ENCODE data around the gene SLC9A8.

The SLC9A8 gene

GRCh38 chr20:49909499-49910339 lies 97.1 kb downstream of the SLC9A8 start:
- Mint-ChIP-seq H3K9me3 (no peaks in the 10 kb centered on the region), H3K4me3 (no peak overlapping the region), H3K36me3 (ENCODE audit: low read depth) (peaks cover 37% of the 10 kb centered on the region), H3K27me3 (no peaks in the 10 kb centered on the region), H3K27ac (no peak overlapping the region), H3K4me1 (ENCODE audit: low read depth) (peaks cover 24% of the 10 kb centered on the region)

GRCh38 chr20:49910340-49910706 lies 97.7 kb downstream of the SLC9A8 start:
- H3K9me3 Mint-ChIP-seq: no peaks in the 10 kb centered on the region
- peaks cover 31% of the 10 kb centered on the region for H3K36me3 Mint-ChIP-seq (ENCODE audit: low read depth)
- H3K27me3 Mint-ChIP-seq: no peaks in the 10 kb centered on the region
- H3K4me1 Mint-ChIP-seq (ENCODE audit: low read depth): peaks cover 24% of the 10 kb centered on the region
- H3K27ac Mint-ChIP-seq: peak overlapping the region; percentile 11
- H3K4me3 Mint-ChIP-seq: no peak overlapping the region

- Mint-ChIP-seq H3K4me1 (ENCODE audit: low read depth) (peaks cover 41% of the 10 kb centered on the region), H3K27ac (peak overlapping the region; percentile 76), H3K4me3 (peak overlapping the region; percentile 100), H3K9me3 (no peaks in the 10 kb centered on the region), H3K36me3 (ENCODE audit: low read depth) (peaks cover 9% of the 10 kb centered on the region), H3K27me3 (no peaks in the 10 kb centered on the region)
These were observed 100.9 kb downstream of the SLC9A8 start for GRCh38 chr20:49913399-49914047.

- Mint-ChIP-seq H3K27ac (peak overlapping the region; percentile 76), H3K36me3 (ENCODE audit: low read depth) (peaks cover 6% of the 10 kb centered on the region), H3K4me1 (ENCODE audit: low read depth) (peaks cover 41% of the 10 kb centered on the region), H3K27me3 (no peaks in the 10 kb centered on the region), H3K9me3 (no peaks in the 10 kb centered on the region), H3K4me3 (peak overlapping the region; percentile 100)
These were observed 101.9 kb downstream of the SLC9A8 start for GRCh38 chr20:49914310-49915117.

- H3K4me3 Mint-ChIP-seq: peak overlapping the region; percentile 100
- H3K36me3 Mint-ChIP-seq (ENCODE audit: low read depth): peaks cover 3% of the 10 kb centered on the region
These were observed 102.4 kb downstream of the SLC9A8 start for GRCh38 chr20:49915118-49915379.

GRCh38 chr20:49915380-49916145 lies 102.9 kb downstream of the SLC9A8 start, which contains the start of gene SPATA2:
Gene SPATA2, minus strand, starts transcription at chr20:49915529. Its CDS starts 7,039 bp downstream, at chr20:49908490.
- H3K4me3 Mint-ChIP-seq: peak within 1 kb of the TSS; percentile 100
- no peaks in the 10 kb centered on the region for H3K27me3 Mint-ChIP-seq
- H3K4me1 Mint-ChIP-seq (ENCODE audit: low read depth): peaks cover 41% of the 10 kb centered on the region
- H3K9me3 Mint-ChIP-seq: no peaks in the 10 kb centered on the region
- peaks cover 3% of the 10 kb centered on the region for H3K36me3 Mint-ChIP-seq (ENCODE audit: low read depth)
- H3K27ac Mint-ChIP-seq: peak within 1 kb of the TSS; percentile 100

More at GRCh38 chr20:49915118-49915379, 102.4 kb downstream of the SLC9A8 start:
- Mint-ChIP-seq H3K4me1 (ENCODE audit: low read depth) (peaks cover 41% of the 10 kb centered on the region), H3K27me3 (no peaks in the 10 kb centered on the region), H3K27ac (peak overlapping the region; percentile 76), H3K9me3 (no peaks in the 10 kb centered on the region)

GRCh38 chr20:49916146-49917002 lies 103.7 kb downstream of the SLC9A8 start:
- Mint-ChIP-seq H3K4me1 (ENCODE audit: low read depth) (peaks cover 41% of the 10 kb centered on the region), H3K9me3 (no peaks in the 10 kb centered on the region), H3K4me3 (peak overlapping the region; percentile 100), H3K27ac (peak overlapping the region; percentile 100), H3K27me3 (no peaks in the 10 kb centered on the region), H3K36me3 (ENCODE audit: low read depth) (peaks cover 3% of the 10 kb centered on the region)

GRCh38 chr20:49918446-49918845 lies 105.8 kb downstream of the SLC9A8 start:
- Mint-ChIP-seq H3K4me3 (no peak overlapping the region), H3K27me3 (no peaks in the 10 kb centered on the region), H3K36me3 (ENCODE audit: low read depth) (no peaks in the 10 kb centered on the region), H3K9me3 (no peaks in the 10 kb centered on the region), H3K4me1 (ENCODE audit: low read depth) (peaks cover 30% of the 10 kb centered on the region), H3K27ac (no peak overlapping the region)

GRCh38 chr20:49919009-49919408 lies 106.4 kb downstream of the SLC9A8 start:
- H3K36me3 Mint-ChIP-seq (ENCODE audit: low read depth): no peaks in the 10 kb centered on the region
- H3K27me3 Mint-ChIP-seq: no peaks in the 10 kb centered on the region
- H3K4me1 Mint-ChIP-seq (ENCODE audit: low read depth): peaks cover 24% of the 10 kb centered on the region
- no peak overlapping the region for H3K27ac Mint-ChIP-seq
- H3K9me3 Mint-ChIP-seq: no peaks in the 10 kb centered on the region
- no peak overlapping the region for H3K4me3 Mint-ChIP-seq

GRCh38 chr20:49919461-49919860 lies 106.8 kb downstream of the SLC9A8 start:
- no peak overlapping the region for H3K27ac Mint-ChIP-seq
- no peak overlapping the region for H3K4me3 Mint-ChIP-seq
- H3K36me3 Mint-ChIP-seq (ENCODE audit: low read depth): no peaks in the 10 kb centered on the region
- peaks cover 20% of the 10 kb centered on the region for H3K4me1 Mint-ChIP-seq (ENCODE audit: low read depth)
- H3K27me3 Mint-ChIP-seq: no peaks in the 10 kb centered on the region
- no peaks in the 10 kb centered on the region for H3K9me3 Mint-ChIP-seq

- H3K27ac Mint-ChIP-seq: no peak overlapping the region
- H3K36me3 Mint-ChIP-seq (ENCODE audit: low read depth): no peaks in the 10 kb centered on the region
- no peaks in the 10 kb centered on the region for H3K9me3 Mint-ChIP-seq
- no peaks in the 10 kb centered on the region for H3K27me3 Mint-ChIP-seq
- no peak overlapping the region for H3K4me3 Mint-ChIP-seq
- H3K4me1 Mint-ChIP-seq (ENCODE audit: low read depth): peaks cover 10% of the 10 kb centered on the region
These were observed 111.6 kb downstream of the SLC9A8 start for GRCh38 chr20:49924247-49924646.

GRCh38 chr20:49925901-49926454 lies 113.3 kb downstream of the SLC9A8 start:
- H3K4me3 Mint-ChIP-seq: no peak overlapping the region
- H3K4me1 Mint-ChIP-seq (ENCODE audit: low read depth): peaks cover 10% of the 10 kb centered on the region
- no peaks in the 10 kb centered on the region for H3K36me3 Mint-ChIP-seq (ENCODE audit: low read depth)
- H3K27ac Mint-ChIP-seq: no peak overlapping the region
- H3K27me3 Mint-ChIP-seq: no peaks in the 10 kb centered on the region
- H3K9me3 Mint-ChIP-seq: no peaks in the 10 kb centered on the region

GRCh38 chr20:49928411-49929141 lies 115.9 kb downstream of the SLC9A8 start:
- no peaks in the 10 kb centered on the region for H3K36me3 Mint-ChIP-seq (ENCODE audit: low read depth)
- H3K9me3 Mint-ChIP-seq: no peaks in the 10 kb centered on the region
- H3K4me1 Mint-ChIP-seq (ENCODE audit: low read depth): peaks cover 10% of the 10 kb centered on the region
- H3K4me3 Mint-ChIP-seq: no peak overlapping the region
- H3K27me3 Mint-ChIP-seq: no peaks in the 10 kb centered on the region
- peak overlapping the region; percentile 58 for H3K27ac Mint-ChIP-seq
